Measurements from ENCODE around the gene LRRC10. TPM values are rescaled to one million over a fixed set of nuclear protein-coding genes. Genes with fewer than 3 reads are reported as not detected.
A peak's percentile ranks its signal among the peaks of the same experiment; 100 is the strongest.
"Not testable (repeated sequence)": the region's sequence is repeated elsewhere in the genome, so short reads cannot be mapped to it uniquely, and the experiment has no call there.

LRRC10 gene
- total RNA-seq, 1 donor from 2014 or later, result not detected

GRCh38 chr12:69619050-69619449 lies 8.3 kb upstream of the LRRC10 start:
- no peak for DNase-seq

GRCh38 chr12:69616025-69616424 lies 5.3 kb upstream of the LRRC10 start:
- no peak for DNase-seq

- no peak for DNase-seq
These were observed 2.6 kb upstream of the LRRC10 start for GRCh38 chr12:69613351-69613750.

- no peak for DNase-seq
These were observed 581 bp downstream of the LRRC10 start for GRCh38 chr12:69610126-69610525.

- peak; percentile 13 for DNase-seq
These were observed 2.6 kb downstream of the LRRC10 start for GRCh38 chr12:69608114-69608513.

GRCh38 chr12:69604275-69604674 lies 6.4 kb downstream of the LRRC10 start:
- DNase-seq, result not testable (repeated sequence)

GRCh38 chr12:69603556-69603955 lies 7.2 kb downstream of the LRRC10 start:
- DNase-seq, result not testable (repeated sequence)

GRCh38 chr12:69602954-69603353 lies 7.8 kb downstream of the LRRC10 start:
- DNase-seq, result no peak

- no peak for DNase-seq
These were observed 8.6 kb downstream of the LRRC10 start for GRCh38 chr12:69601962-69602685.

GRCh38 chr12:69600804-69601203 lies 9.9 kb downstream of the LRRC10 start:
- no peak for DNase-seq

- no peak for DNase-seq
These were observed 12.4 kb downstream of the LRRC10 start for GRCh38 chr12:69598174-69598753.

GRCh38 chr12:69595689-69596088 lies 15.0 kb downstream of the LRRC10 start:
- no peak for DNase-seq

GRCh38 chr12:69589082-69589481 lies 21.6 kb downstream of the LRRC10 start:
- DNase-seq, result no peak

- DNase-seq, result no peak
These were observed 22.2 kb downstream of the LRRC10 start for GRCh38 chr12:69588527-69588926.

GRCh38 chr12:69585189-69586062 lies 25.3 kb downstream of the LRRC10 start, which contains the start of gene CCT2:
TSS of gene CCT2 (plus strand) at chr12:69585459. CDS start at chr12:69585522, 63 bp downstream.
- peak; percentile 99 for DNase-seq

- no peak for DNase-seq
These were observed 27.5 kb downstream of the LRRC10 start for GRCh38 chr12:69583203-69583602.

GRCh38 chr12:69580074-69580473 lies 30.6 kb downstream of the LRRC10 start:
- no peak for DNase-seq

GRCh38 chr12:69579029-69579428 lies 31.7 kb downstream of the LRRC10 start:
- DNase-seq, result no peak

GRCh38 chr12:69578283-69578682 lies 32.4 kb downstream of the LRRC10 start:
- DNase-seq, result no peak

- no peak for DNase-seq
These were observed 35.4 kb downstream of the LRRC10 start for GRCh38 chr12:69575346-69575745.

GRCh38 chr12:69570545-69571399 lies 39.9 kb downstream of the LRRC10 start:
- peak; percentile 82 for DNase-seq

GRCh38 chr12:69570000-69570516 lies 40.6 kb downstream of the LRRC10 start:
- no peak for DNase-seq

Measured in tongue (tissue), 2 donors.